T-helper 9 cell (primary cell): Measurements from ENCODE around the gene OSBPL9.

Experiments
- DNase-seq: peaks from one replicate; pipeline ENCODE4 v3.0.0-alpha.2; 2020

The OSBPL9 gene

GRCh38 chr1:51744506-51745303 is 127.8 kb downstream of the OSBPL9 start:
- DNase-seq, result no peak

- DNase-seq, result no peak
Observed at GRCh38 chr1:51745304-51745570, 128.3 kb downstream of the OSBPL9 start.

- no peak for DNase-seq
Observed at GRCh38 chr1:51749151-51749550, 132.3 kb downstream of the OSBPL9 start.

- no peak for DNase-seq
Observed at GRCh38 chr1:51750218-51750617, 133.3 kb downstream of the OSBPL9 start.

- DNase-seq, result no peak
Observed at GRCh38 chr1:51750729-51751128, 133.8 kb downstream of the OSBPL9 start.

- DNase-seq, result no peak
Observed at GRCh38 chr1:51752073-51752948, 135.4 kb downstream of the OSBPL9 start.

- no peak for DNase-seq
Observed at GRCh38 chr1:51753969-51754368, 137.1 kb downstream of the OSBPL9 start.

GRCh38 chr1:51754666-51755065 is 137.8 kb downstream of the OSBPL9 start:
- no peak for DNase-seq

- DNase-seq, result no peak
Observed at GRCh38 chr1:51755437-51755836, 138.5 kb downstream of the OSBPL9 start.

GRCh38 chr1:51756290-51756689 is 139.4 kb downstream of the OSBPL9 start:
- DNase-seq, result no peak

GRCh38 chr1:51758310-51758709 is 141.4 kb downstream of the OSBPL9 start:
- DNase-seq, result no peak

- no peak for DNase-seq
Observed at GRCh38 chr1:51760872-51761271, 144.0 kb downstream of the OSBPL9 start.

GRCh38 chr1:51761351-51761750 is 144.5 kb downstream of the OSBPL9 start:
- DNase-seq, result no peak

GRCh38 chr1:51768971-51769588 is 152.2 kb downstream of the OSBPL9 start:
- no peak for DNase-seq

- DNase-seq, result no peak
Observed at GRCh38 chr1:51776408-51776807, 159.5 kb downstream of the OSBPL9 start.

GRCh38 chr1:51780927-51781326 is 164.0 kb downstream of the OSBPL9 start:
- no peak for DNase-seq

- DNase-seq, result no peak
Observed at GRCh38 chr1:51784997-51785421, 168.1 kb downstream of the OSBPL9 start.

- DNase-seq, result no peak
Observed at GRCh38 chr1:51788938-51789337, 172.0 kb downstream of the OSBPL9 start.

- DNase-seq, result no peak
Observed at GRCh38 chr1:51789342-51789741, 172.4 kb downstream of the OSBPL9 start.

GRCh38 chr1:51790385-51790784 is 173.5 kb downstream of the OSBPL9 start:
- no peak for DNase-seq

GRCh38 chr1:51791888-51792287 is 175.0 kb downstream of the OSBPL9 start:
- DNase-seq, result no peak

GRCh38 chr1:51792864-51793263 is 176.0 kb downstream of the OSBPL9 start:
- no peak for DNase-seq

GRCh38 chr1:51794260-51794659 is 177.4 kb downstream of the OSBPL9 start:
- no peak for DNase-seq

GRCh38 chr1:51794868-51795267 is 178.0 kb downstream of the OSBPL9 start:
- DNase-seq, result no peak
